NCI-H1048 (cell line): ENCODE results near the gene NUDT8.
"Not testable (repeated sequence)": the region's sequence is repeated elsewhere in the genome, so short reads cannot be mapped to it uniquely, and the experiment has no call there.

Experiments
- DNase-seq: peaks from one replicate; lab custom pipeline; 2025; lab: John Stamatoyannopoulos, UW

Gene NUDT8

DNA sequence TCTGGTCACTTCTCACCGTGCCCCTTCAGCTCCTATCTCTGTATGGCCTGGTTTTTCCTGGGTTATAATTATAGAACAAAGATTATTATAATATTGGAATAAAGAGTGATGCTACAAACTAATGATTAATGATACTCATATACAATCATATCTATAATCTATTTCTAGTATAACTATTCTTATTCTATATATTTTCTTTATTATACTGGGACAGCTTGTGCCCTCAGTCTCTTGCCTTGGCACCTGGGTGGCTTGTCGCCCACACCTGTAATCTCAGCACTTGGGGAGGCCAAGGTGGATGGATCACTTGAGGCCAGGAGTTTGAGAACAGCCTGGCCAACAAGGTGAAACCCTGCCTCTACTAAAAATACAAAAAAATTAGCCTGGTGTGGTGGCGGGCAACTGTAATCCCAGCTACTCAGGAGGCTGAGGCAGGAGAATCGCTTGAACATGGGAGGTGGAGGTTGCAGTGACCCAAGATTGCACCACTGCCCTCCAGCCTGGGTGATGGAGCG lies 30.0 kb upstream of the NUDT8 start:
- DNase-seq = not testable (repeated sequence)

GRCh38 chr11:67657300-67657699 lies 27.6 kb upstream of the NUDT8 start:
- DNase-seq = no peak

- no peak for DNase-seq
Measured at GRCh38 chr11:67656278-67656922, 26.7 kb upstream of the NUDT8 start.

DNA sequence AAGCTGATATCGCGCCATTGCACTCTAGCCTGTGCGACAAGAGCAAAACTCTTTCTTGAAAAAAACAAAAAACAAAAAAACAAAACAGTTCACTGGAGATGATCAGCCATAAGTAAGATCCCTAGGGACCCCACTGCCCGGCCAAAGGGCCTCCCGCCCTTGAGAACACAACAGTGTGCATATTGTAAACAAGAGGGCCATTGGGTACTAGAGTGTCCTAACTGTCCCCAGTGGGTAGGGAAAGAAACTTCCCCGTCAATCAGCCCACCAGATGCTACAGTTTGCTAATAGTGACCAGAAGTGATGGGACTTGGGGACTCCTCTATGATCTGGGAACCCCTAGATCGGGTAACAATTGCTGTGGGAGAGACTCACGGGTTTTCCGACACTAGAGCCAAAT lies 24.5 kb upstream of the NUDT8 start:
- no peak for DNase-seq

- no peak for DNase-seq
Measured at GRCh38 chr11:67652965-67653845, 23.5 kb upstream of the NUDT8 start.

DNA sequence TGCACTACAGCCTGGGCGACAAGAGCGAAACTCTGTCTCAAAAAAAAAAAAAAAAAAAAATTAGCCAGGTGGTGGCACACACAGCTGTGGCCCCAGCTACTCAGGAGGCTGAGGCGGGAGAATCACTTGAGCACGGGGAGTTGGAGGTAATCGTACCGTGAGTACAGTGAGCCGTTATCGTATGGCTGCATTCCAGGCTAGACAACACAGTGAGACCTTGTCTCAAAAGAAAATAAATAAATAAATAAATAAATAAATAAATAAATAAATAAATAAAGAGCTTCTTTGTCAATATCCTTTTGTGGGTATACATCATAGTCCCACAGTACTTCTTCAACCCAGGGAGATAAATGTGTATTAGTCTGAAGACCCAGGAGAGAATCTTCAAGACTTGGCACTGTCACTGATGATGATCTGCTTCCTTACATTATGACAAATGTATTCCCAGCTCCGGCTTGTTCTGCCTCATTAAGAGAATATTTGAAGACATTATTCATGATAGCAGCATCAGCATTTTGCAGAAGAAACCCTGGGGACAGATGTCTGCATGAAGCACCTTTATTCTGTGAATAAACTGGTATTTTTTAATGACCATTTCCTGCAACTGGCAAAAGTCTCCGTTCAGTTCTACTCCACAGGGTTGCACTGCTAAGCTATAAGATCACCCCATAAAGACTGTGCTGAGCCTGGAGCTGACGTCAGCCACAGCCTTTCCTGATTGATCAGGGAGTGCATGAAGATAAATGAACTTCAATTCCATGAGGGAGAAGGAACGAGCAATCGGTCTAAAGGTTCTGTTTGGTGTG lies 22.4 kb upstream of the NUDT8 start:
- DNase-seq = no peak

DNA sequence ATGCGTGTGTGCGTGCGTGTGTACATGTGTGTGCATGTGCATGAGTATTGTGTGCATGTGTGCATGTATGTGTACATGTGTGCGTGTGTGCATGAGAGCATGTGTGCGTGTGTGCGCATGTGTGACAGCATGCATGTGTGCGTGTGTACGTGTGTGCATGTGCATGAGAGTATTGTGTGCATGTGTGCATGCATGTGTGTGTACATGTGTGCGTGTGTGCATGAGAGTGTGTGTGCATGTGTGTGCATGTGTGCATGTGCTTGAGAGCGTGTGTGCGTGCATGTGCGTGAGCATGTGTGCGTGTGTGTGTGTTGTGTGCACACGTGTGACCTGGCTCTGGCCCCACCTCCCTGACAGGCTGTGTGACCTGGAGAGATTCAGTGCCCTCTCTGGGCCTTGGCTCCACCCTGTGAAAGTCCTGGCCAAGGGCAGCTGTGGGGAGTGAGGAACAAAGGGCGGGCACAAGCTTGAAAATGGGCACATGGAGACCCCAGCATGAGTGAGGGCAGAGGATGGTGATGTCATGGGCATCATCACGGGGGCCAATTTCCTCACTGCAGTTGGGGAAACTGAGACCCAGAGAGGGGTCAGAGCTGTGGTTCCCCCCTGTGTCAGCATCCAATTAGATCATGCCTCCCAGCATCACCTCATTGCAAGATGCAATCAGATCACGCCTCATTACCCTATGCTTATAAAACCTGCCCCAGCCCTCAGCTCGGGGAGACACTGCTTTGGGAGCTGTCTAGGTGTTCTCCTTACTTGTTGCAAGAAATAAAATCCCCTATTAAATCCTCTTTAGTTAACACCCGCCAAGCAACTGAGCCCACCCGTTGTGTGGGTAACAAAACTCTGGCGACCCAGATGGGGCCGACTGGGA lies 20.1 kb upstream of the NUDT8 start:
- no peak for DNase-seq

- DNase-seq = no peak
Measured at GRCh38 chr11:67648796-67649613, 19.3 kb upstream of the NUDT8 start.

GRCh38 chr11:67648140-67648795 lies 18.5 kb upstream of the NUDT8 start:
- DNase-seq = no peak

DNA sequence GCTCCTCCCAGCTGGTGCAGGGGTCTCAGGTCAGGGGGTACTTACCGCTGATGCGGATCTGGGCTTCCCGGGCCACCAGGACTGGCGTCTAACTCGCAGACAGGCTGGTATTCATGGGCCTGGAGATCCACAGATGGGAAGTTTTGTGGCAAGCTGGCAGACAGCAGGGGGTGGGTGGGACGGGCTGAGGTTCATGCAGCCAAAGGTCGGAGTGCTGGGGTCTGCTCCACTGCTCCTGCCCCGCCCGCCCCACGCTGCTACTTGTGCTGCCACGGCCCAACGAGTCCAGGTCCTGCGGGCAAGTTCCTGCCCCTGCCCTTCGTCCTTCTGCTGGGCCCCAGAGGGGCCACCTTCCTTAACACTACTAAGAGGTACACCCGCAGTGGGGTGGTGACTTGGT lies 17.7 kb upstream of the NUDT8 start:
- no peak for DNase-seq

GRCh38 chr11:67646535-67647336 lies 17.0 kb upstream of the NUDT8 start:
- no peak for DNase-seq

GRCh38 chr11:67645521-67646461 lies 16.1 kb upstream of the NUDT8 start:
- DNase-seq = no peak

GRCh38 chr11:67644472-67645418 lies 15.0 kb upstream of the NUDT8 start:
- DNase-seq = no peak

DNA sequence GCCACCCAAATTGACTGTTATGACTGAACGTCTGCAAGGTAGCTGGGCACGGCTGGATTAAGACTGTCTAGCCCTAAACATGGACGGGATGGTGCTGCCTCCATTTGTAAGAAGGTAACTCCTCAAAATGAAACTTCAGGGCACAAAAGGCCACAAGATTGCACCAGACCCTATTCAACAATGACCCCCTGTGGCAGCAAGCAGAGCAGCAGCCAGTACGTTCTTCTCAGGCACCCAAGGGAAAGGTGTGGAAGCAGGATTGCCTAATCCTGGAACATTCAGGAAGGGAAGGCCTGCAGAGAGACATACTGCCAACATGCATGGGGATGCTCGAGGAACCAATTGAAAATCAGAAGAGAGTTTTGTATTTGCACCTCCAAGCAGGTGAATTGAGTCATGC lies 14.3 kb upstream of the NUDT8 start:
- DNase-seq = no peak

- no peak for DNase-seq
Measured at GRCh38 chr11:67642173-67643120, 12.7 kb upstream of the NUDT8 start.
